ENCODE results near the gene TCF4.

Gene TCF4

GRCh38 chr18:55506074-55506473, 81.9 kb downstream of the TCF4 start:
- no peak for DNase-seq (ENCODE audit: low read depth in 4 of 4, low spot score in 1 of 4)

- DNase-seq (ENCODE audit: low read depth in 4 of 4, low spot score in 1 of 4): no peak
Measured at GRCh38 chr18:55504808-55505207, 83.2 kb downstream of the TCF4 start.

- no peak for DNase-seq (ENCODE audit: low read depth in 4 of 4, low spot score in 1 of 4)
Measured at GRCh38 chr18:55503167-55503820, 84.7 kb downstream of the TCF4 start.

GRCh38 chr18:55501982-55502710, 85.8 kb downstream of the TCF4 start:
- no peak for DNase-seq (ENCODE audit: low read depth in 4 of 4, low spot score in 1 of 4)

- DNase-seq (ENCODE audit: low read depth in 4 of 4, low spot score in 1 of 4): no peak
Measured at GRCh38 chr18:55501579-55501978, 86.4 kb downstream of the TCF4 start.

GRCh38 chr18:55500316-55501086, 87.5 kb downstream of the TCF4 start:
- no peak for DNase-seq (ENCODE audit: low read depth in 4 of 4, low spot score in 1 of 4)

- no peak for DNase-seq (ENCODE audit: low read depth in 4 of 4, low spot score in 1 of 4)
Measured at GRCh38 chr18:55499526-55499925, 88.5 kb downstream of the TCF4 start.

- no peak for DNase-seq (ENCODE audit: low read depth in 4 of 4, low spot score in 1 of 4)
Measured at GRCh38 chr18:55497825-55498403, 90.1 kb downstream of the TCF4 start.

- no peak for DNase-seq (ENCODE audit: low read depth in 4 of 4, low spot score in 1 of 4)
Measured at GRCh38 chr18:55494899-55495298, 93.1 kb downstream of the TCF4 start.

GRCh38 chr18:55494441-55494840, 93.6 kb downstream of the TCF4 start:
- DNase-seq (ENCODE audit: low read depth in 4 of 4, low spot score in 1 of 4): no peak

GRCh38 chr18:55491616-55492015, 96.4 kb downstream of the TCF4 start:
- DNase-seq (ENCODE audit: low read depth in 4 of 4, low spot score in 1 of 4): no peak

GRCh38 chr18:55489034-55489986, 98.7 kb downstream of the TCF4 start:
- DNase-seq (ENCODE audit: low read depth in 4 of 4, low spot score in 1 of 4): no peak

GRCh38 chr18:55488473-55488872, 99.5 kb downstream of the TCF4 start:
- no peak for DNase-seq (ENCODE audit: low read depth in 4 of 4, low spot score in 1 of 4)

GRCh38 chr18:55487997-55488396, 100.0 kb downstream of the TCF4 start:
- no peak for DNase-seq (ENCODE audit: low read depth in 4 of 4, low spot score in 1 of 4)

GRCh38 chr18:55486936-55487335, 101.1 kb downstream of the TCF4 start:
- no peak for DNase-seq (ENCODE audit: low read depth in 4 of 4, low spot score in 1 of 4)

GRCh38 chr18:55485666-55486065, 102.3 kb downstream of the TCF4 start:
- no peak for DNase-seq (ENCODE audit: low read depth in 4 of 4, low spot score in 1 of 4)

- DNase-seq (ENCODE audit: low read depth in 4 of 4, low spot score in 1 of 4): no peak
Measured at GRCh38 chr18:55484773-55485172, 103.2 kb downstream of the TCF4 start.

GRCh38 chr18:55483266-55483871, 104.6 kb downstream of the TCF4 start:
- no peak for DNase-seq (ENCODE audit: low read depth in 4 of 4, low spot score in 1 of 4)

- DNase-seq (ENCODE audit: low read depth in 4 of 4, low spot score in 1 of 4): no peak
Measured at GRCh38 chr18:55479656-55480420, 108.2 kb downstream of the TCF4 start.

Measured in stimulated activated CD4-positive, alpha-beta T cell treated with anti-CD3 and anti-CD28 coated beads, Interleukin-1b, Interleukin-23, amount 100 ng/mL, for 24 hours (primary cell).